NCI-H460 (cell line): Measurements from ENCODE around the gene PSMB2. TPM values are rescaled to one million over a fixed set of nuclear protein-coding genes. Genes with fewer than 3 reads are reported as not detected.
"Not testable (repeated sequence)": the region's sequence is repeated elsewhere in the genome, so short reads cannot be mapped to it uniquely, and the experiment has no call there.

Experiments used
- DNase-seq: peaks from one replicate; pipeline ENCODE4 v3.0.0-alpha.2; 2016; ENCODE audit warnings: low read depth; ENCODE audit errors: extremely low read depth
- total RNA-seq: library from RNA; depleted of rRNA; stranded (reverse); fragments of >200 nt; shearing (Covaris generic); gene quantifications from 2 replicates; pipeline ENCODE4 v1.2.3, GENCODE V29; 2014

The PSMB2 gene
- total RNA-seq, 1 experiment from 2014 or later: 55.7 TPM

- no peak for DNase-seq
Measured at GRCh38 chr1:35595684-35596083, 45.6 kb downstream of the PSMB2 start.

GRCh38 chr1:35594005-35594760 lies 47.1 kb downstream of the PSMB2 start:
- no peak for DNase-seq

GRCh38 chr1:35592991-35593769 lies 48.1 kb downstream of the PSMB2 start:
- DNase-seq: no peak

GRCh38 chr1:35591211-35591610 lies 50.1 kb downstream of the PSMB2 start:
- no peak for DNase-seq

GRCh38 chr1:35590476-35591040 lies 50.8 kb downstream of the PSMB2 start:
- DNase-seq: no peak

- no peak for DNase-seq
Measured at GRCh38 chr1:35589516-35590427, 51.6 kb downstream of the PSMB2 start.

GRCh38 chr1:35588197-35588910 lies 53.0 kb downstream of the PSMB2 start:
- no peak for DNase-seq

GRCh38 chr1:35587736-35588135 lies 53.6 kb downstream of the PSMB2 start:
- no peak for DNase-seq

- no peak for DNase-seq
Measured at GRCh38 chr1:35586808-35587207, 54.5 kb downstream of the PSMB2 start.

GRCh38 chr1:35585805-35586204 lies 55.5 kb downstream of the PSMB2 start:
- not testable (repeated sequence) for DNase-seq

GRCh38 chr1:35585281-35585680 lies 56.0 kb downstream of the PSMB2 start:
- no peak for DNase-seq

GRCh38 chr1:35581621-35582020 lies 59.7 kb downstream of the PSMB2 start:
- not testable (repeated sequence) for DNase-seq

GRCh38 chr1:35580949-35581388 lies 60.4 kb downstream of the PSMB2 start:
- no peak for DNase-seq

- DNase-seq: no peak
Measured at GRCh38 chr1:35577071-35577998, 64.0 kb downstream of the PSMB2 start.

- DNase-seq: not testable (repeated sequence)
Measured at GRCh38 chr1:35576766-35577070, 64.6 kb downstream of the PSMB2 start.

GRCh38 chr1:35576061-35576765 lies 65.1 kb downstream of the PSMB2 start:
- no peak for DNase-seq

GRCh38 chr1:35575416-35575958 lies 65.8 kb downstream of the PSMB2 start:
- no peak for DNase-seq
